ENCODE data around the gene ABL2.

GRCh38 chr1:179151908-179152682 is 77.4 kb downstream of the ABL2 start:
- no peak for TF ChIP-seq CTCF (IDR thresholded peaks at IDR 0.05 in 4 of 5, conservative IDR thresholded peaks at IDR 0.05 in 1 of 5)
- TF ChIP-seq POLR2A (IDR thresholded peaks at IDR 0.05), result no peak
